ENCODE measurements around the gene TTC28.

DNA sequence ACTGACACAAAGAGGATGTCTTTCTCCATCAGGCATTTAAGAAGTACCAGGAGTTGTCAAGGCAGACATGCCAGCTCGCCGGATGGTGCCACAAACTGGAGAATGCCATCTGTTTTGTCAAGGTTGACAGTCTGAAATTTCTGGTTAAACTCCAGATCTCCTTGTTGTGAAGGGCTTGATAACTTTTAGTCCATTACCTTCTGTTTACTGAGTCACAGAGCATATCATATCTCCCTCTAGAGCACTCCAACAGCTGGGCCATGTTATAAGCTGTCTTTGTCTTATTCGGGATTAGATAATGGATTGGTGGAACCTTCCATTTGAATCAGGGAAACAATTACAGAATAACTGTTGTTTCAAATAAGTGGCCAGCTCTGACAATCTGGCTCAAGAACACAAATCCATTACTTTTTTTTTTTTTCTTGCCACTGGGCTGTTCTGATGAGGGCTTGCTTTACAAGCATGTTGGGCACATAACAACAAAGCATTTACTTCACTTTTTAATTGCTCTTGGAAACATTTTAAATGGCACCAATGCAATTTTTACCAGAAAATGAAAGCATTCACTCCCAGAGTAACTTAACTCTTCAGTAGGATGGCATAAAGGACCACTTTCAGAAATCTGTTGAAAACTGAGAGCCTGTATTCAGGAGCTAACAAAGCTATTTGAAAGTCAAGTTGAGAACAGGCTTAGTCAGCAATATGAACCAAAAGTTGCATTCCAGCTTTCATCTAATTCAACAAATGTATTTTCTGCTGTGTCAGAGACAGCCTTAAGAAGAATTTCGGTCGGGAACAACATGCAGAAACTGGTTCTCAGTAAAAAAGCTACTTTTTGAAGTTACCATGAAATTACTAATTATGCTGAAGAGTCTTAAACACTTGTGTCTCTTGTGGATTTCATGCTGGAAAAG lies 533.0 kb downstream of the TTC28 start:
- TF ChIP-seq EGR1 (IDR thresholded peaks at IDR 0.05; ENCODE audit: borderline replicate concordance in 1 of 2, low read depth in 2 of 2, low read length in 2 of 2), result no peak
- TF ChIP-seq POLR2A (IDR thresholded peaks at IDR 0.05; ENCODE audit: low read depth, low read length), result no peak
- TF ChIP-seq RAD21 (IDR thresholded peaks at IDR 0.05; ENCODE audit: insufficient read depth, low read depth, low read length), result no peak

All from GM12878 (cell line).